Gastrocnemius medialis (tissue), 4 donors: ENCODE data around the gene POFUT1.

Source experiments
- POLR2A ChIP-seq, 2 donors: fragments of 450-650 bp; IDR thresholded peaks; one replicate each; pipeline ENCODE4 v1.6.1; 2017; ENCODE audit warnings: antibody characterized with exemption in 2 of 2, mild to moderate bottlenecking in 2 of 2, moderate library complexity in 2 of 2
- TF ChIP-seq, protein P1 (sequence below), 5 experiments: fragments of 450-650 bp in 3 of 5; fragments of 200-600 bp in 2 of 5; sonication (generic) in 2 of 5; IDR thresholded peaks in 4 of 5; conservative IDR thresholded peaks in 1 of 5; 1 replicate in 4 of 5; 2 replicates in 1 of 5; pipeline ENCODE4 v1.5.1; 2016 to 2019; ENCODE audit warnings: antibody characterized with exemption in 5 of 5, mild to moderate bottlenecking in 3 of 5, moderate library complexity in 3 of 5

DNA sequence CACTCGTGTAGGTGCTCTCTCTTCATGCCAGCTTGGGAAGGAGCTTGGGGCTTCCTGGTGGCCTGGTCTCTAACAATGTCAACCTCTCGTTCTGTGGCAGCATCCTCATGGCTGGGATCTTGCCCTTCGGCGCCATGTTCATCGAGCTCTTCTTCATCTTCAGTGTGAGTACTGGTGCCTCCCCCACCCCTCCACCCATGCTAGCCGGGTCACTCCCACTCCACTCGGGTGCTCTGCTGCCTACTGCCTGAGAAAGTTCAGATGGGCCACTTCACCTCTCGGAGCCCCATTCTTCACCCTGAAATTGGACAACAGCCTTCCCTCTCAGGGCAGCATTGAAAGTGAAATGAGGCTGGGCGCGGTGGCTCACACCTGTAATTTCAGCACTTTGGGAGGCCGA is 49.3 kb upstream of the POFUT1 start:
- TF ChIP-seq, protein P1, sequence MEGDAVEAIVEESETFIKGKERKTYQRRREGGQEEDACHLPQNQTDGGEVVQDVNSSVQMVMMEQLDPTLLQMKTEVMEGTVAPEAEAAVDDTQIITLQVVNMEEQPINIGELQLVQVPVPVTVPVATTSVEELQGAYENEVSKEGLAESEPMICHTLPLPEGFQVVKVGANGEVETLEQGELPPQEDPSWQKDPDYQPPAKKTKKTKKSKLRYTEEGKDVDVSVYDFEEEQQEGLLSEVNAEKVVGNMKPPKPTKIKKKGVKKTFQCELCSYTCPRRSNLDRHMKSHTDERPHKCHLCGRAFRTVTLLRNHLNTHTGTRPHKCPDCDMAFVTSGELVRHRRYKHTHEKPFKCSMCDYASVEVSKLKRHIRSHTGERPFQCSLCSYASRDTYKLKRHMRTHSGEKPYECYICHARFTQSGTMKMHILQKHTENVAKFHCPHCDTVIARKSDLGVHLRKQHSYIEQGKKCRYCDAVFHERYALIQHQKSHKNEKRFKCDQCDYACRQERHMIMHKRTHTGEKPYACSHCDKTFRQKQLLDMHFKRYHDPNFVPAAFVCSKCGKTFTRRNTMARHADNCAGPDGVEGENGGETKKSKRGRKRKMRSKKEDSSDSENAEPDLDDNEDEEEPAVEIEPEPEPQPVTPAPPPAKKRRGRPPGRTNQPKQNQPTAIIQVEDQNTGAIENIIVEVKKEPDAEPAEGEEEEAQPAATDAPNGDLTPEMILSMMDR (IDR thresholded peaks at IDR 0.05 in 4 of 5, conservative IDR thresholded peaks at IDR 0.05 in 1 of 5): no peak
- TF ChIP-seq POLR2A (IDR thresholded peaks at IDR 0.05): no peak
